Measurements from ENCODE around the gene UNC5C.
A peak's percentile ranks its signal among the peaks of the same experiment; 100 is the strongest.

UNC5C gene

GRCh38 chr4:95432466-95432865 lies 116.3 kb downstream of the UNC5C start:
- no peak for DNase-seq (ENCODE audit: low read depth)
- TF ChIP-seq, protein P1, sequence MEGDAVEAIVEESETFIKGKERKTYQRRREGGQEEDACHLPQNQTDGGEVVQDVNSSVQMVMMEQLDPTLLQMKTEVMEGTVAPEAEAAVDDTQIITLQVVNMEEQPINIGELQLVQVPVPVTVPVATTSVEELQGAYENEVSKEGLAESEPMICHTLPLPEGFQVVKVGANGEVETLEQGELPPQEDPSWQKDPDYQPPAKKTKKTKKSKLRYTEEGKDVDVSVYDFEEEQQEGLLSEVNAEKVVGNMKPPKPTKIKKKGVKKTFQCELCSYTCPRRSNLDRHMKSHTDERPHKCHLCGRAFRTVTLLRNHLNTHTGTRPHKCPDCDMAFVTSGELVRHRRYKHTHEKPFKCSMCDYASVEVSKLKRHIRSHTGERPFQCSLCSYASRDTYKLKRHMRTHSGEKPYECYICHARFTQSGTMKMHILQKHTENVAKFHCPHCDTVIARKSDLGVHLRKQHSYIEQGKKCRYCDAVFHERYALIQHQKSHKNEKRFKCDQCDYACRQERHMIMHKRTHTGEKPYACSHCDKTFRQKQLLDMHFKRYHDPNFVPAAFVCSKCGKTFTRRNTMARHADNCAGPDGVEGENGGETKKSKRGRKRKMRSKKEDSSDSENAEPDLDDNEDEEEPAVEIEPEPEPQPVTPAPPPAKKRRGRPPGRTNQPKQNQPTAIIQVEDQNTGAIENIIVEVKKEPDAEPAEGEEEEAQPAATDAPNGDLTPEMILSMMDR (IDR thresholded peaks at IDR 0.05; ENCODE audit: insufficient read depth, low read depth, low read length, missing control alignments): no peak
- H3K4me3 ChIP-seq (ENCODE audit: low read depth, low read length): no peak overlapping the region

- H3K4me3 ChIP-seq (ENCODE audit: low read depth, low read length): no peak overlapping the region
- TF ChIP-seq, protein P1 (IDR thresholded peaks at IDR 0.05; ENCODE audit: insufficient read depth, low read depth, low read length, missing control alignments): no peak
- no peak for DNase-seq (ENCODE audit: low read depth)
Observed at GRCh38 chr4:95431678-95432077, 117.1 kb downstream of the UNC5C start.

DNA sequence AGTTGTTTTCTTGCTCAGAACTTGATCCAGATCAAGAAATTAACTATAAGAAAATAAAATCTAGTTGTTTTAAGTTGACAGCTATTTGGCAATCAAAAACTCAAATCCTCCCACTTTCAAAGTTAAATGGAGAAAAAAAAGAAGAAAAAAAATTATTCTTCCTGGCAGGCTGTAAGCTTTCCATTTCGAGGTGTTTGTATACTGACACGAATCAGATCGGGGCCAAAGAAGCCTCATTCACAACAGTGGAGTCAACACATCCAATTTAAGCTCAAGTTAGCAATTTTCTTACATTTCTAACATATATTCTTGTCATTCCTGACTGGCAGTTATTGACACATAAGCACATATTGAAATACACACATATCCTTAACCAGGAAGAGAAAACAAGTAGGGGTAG lies 119.4 kb downstream of the UNC5C start:
- H3K4me3 ChIP-seq (ENCODE audit: low read depth, low read length): no peak overlapping the region
- TF ChIP-seq, protein P1 (IDR thresholded peaks at IDR 0.05; ENCODE audit: insufficient read depth, low read depth, low read length, missing control alignments): no peak
- DNase-seq (ENCODE audit: low read depth): no peak

DNA sequence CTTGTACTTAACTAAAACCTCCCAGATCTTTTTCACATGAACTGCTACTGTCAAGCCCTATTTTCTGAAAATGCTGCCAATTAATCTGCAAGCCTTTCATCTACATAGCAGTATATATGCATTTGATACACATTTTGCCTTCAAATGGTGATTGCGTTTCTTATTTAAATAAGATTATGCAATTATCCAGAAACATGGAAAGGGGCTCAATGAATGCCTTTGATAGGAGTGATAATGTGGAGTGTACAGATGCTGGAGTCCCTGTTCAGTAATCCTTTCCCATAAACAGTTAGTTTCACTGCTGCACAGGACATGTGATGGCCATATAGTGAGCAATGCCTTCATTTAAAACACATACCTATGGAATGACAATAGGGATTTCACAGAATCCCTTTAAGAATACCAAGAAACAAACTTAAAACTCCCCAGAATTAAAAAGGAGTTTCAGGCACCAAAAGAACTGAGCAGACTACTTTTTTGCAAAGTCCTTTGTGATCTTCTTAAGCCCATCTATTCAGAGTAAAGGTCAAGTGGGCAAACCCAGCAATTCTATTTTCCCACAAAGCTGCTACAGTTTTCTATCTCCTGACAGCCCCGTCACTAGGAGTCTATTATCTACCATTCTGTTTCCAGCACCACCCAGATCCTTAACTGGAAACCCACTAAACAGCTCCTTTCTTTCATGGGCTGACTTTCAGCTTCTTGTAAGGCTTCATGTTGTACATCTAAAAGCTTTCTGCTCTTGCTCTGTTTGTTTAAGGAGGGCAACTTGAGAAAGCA lies 120.3 kb downstream of the UNC5C start:
- no peak overlapping the region for H3K4me3 ChIP-seq (ENCODE audit: low read depth, low read length)
- TF ChIP-seq, protein P1 (IDR thresholded peaks at IDR 0.05; ENCODE audit: insufficient read depth, low read depth, low read length, missing control alignments): no peak
- no peak for DNase-seq (ENCODE audit: low read depth)

DNA sequence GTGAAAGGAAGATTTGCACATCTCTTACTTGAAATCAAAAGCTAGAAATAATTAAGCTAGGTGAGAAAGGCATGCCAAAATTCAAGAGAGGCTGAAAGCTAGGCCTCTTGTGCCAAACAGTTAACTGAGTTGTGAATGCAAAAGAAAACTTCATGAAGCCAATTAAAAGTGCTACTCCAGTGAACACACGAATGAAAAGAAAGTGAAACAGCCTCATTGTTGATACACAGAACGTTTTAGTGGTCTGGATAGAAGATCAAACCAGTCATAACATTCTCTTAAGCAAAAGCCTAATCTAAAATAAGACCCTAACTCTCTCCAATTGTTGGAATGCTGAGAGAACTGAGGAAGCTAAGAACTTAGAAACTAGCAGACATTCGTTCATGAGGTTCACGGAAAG lies 122.3 kb downstream of the UNC5C start:
- peak; percentile 1 for DNase-seq (ENCODE audit: low read depth)
- TF ChIP-seq, protein P1 (IDR thresholded peaks at IDR 0.05; ENCODE audit: insufficient read depth, low read depth, low read length, missing control alignments): no peak
- no peak overlapping the region; the same call in 1 of the 2 replicates for H3K4me3 ChIP-seq (ENCODE audit: low read depth, low read length)

GRCh38 chr4:95422436-95422835 lies 126.3 kb downstream of the UNC5C start:
- DNase-seq (ENCODE audit: low read depth): no peak
- TF ChIP-seq, protein P1 (IDR thresholded peaks at IDR 0.05; ENCODE audit: insufficient read depth, low read depth, low read length, missing control alignments): no peak

GRCh38 chr4:95421869-95422268 lies 126.9 kb downstream of the UNC5C start:
- DNase-seq (ENCODE audit: low read depth): no peak
- TF ChIP-seq, protein P1 (IDR thresholded peaks at IDR 0.05; ENCODE audit: insufficient read depth, low read depth, low read length, missing control alignments): no peak

More at GRCh38 chr4:95422436-95422835, 126.3 kb downstream of the UNC5C start:
- H3K4me3 ChIP-seq (ENCODE audit: low read depth, low read length): no peak overlapping the region

More at GRCh38 chr4:95421869-95422268, 126.9 kb downstream of the UNC5C start:
- H3K4me3 ChIP-seq (ENCODE audit: low read depth, low read length): no peak overlapping the region

All from GM12865 (cell line).